ENCODE data around the gene CRYGC. TPM values are rescaled to one million over a fixed set of nuclear protein-coding genes. Genes with fewer than 3 reads are reported as not detected.
A peak's percentile ranks its signal among the peaks of the same experiment; 100 is the strongest.

CRYGC gene
- total and polyA plus RNA-seq, 2 experiments from 2014 or later: 1.3 TPM; not detected in 1

DNA sequence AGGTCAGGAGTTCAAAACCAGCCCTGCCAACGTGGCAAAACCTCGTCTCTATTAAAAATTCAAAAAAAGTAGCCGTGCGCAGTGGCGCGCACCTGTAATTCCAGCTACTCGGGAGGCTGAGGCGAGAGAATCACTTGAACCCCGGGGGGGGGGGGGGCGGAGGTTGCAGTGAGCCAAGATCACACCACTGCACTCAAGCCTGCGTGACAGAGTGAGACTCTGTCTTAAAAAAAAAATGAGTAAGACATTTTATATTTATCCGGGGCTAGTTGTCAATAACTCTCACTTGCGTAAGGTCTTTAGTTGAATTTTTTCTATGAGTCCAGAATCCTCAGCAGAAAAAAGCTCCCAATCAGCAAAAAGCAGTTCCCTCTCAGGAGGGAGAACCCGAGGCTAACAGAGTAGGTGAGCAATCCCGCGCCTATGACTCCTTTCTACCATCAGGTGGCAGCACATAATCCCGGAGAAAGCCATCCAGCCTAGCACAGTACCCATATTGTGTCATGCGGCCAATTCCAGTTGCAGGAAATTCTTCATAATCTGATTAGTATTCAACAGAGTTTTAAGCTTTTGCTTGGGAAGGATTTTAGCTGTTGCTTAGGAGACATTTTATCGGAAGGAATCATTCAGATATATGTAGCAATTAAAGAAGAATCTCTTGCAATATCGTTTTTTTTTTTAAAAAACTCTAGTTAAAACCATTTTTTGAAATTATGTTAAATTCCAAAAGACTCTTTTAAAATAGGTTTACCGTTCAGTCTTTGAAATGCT lies 45.6 kb upstream of the CRYGC start:
- H3K36me3 ChIP-seq (replicated peaks; ENCODE audit: insufficient read depth, low read depth): no peaks in the 10 kb centered on the region
- H3K9me3 ChIP-seq (ENCODE audit: low read depth): no peaks in the 10 kb centered on the region
- no peak overlapping the region for H3K27ac ChIP-seq
- no peak overlapping the region for H3K4me2 ChIP-seq
- H3K9me2 ChIP-seq (replicated peaks; ENCODE audit: insufficient read depth): no peaks in the 10 kb centered on the region
- H3K79me2 ChIP-seq: no peaks in the 10 kb centered on the region
- no peaks in the 10 kb centered on the region for H3K27me3 ChIP-seq
- peak; percentile 91 for DNase-seq (ENCODE audit: low spot score)
- TF ChIP-seq, protein P1, sequence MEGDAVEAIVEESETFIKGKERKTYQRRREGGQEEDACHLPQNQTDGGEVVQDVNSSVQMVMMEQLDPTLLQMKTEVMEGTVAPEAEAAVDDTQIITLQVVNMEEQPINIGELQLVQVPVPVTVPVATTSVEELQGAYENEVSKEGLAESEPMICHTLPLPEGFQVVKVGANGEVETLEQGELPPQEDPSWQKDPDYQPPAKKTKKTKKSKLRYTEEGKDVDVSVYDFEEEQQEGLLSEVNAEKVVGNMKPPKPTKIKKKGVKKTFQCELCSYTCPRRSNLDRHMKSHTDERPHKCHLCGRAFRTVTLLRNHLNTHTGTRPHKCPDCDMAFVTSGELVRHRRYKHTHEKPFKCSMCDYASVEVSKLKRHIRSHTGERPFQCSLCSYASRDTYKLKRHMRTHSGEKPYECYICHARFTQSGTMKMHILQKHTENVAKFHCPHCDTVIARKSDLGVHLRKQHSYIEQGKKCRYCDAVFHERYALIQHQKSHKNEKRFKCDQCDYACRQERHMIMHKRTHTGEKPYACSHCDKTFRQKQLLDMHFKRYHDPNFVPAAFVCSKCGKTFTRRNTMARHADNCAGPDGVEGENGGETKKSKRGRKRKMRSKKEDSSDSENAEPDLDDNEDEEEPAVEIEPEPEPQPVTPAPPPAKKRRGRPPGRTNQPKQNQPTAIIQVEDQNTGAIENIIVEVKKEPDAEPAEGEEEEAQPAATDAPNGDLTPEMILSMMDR (IDR thresholded peaks at IDR 0.05; ENCODE audit: poor library complexity): peak; percentile 93
- no peak for TF ChIP-seq EZH2phosphoT487 (IDR thresholded peaks at IDR 0.05; ENCODE audit: low read depth, severe bottlenecking, unreplicated experiment)
- no peak overlapping the region for H2AFZ ChIP-seq
- peaks cover 2% of the 10 kb centered on the region for H3K4me1 ChIP-seq (ENCODE audit: insufficient read depth)
- H3K4me3 ChIP-seq: no peak overlapping the region
- no peaks in the 10 kb centered on the region for H4K20me1 ChIP-seq (ENCODE audit: insufficient read depth, poor library complexity, severe bottlenecking)
- WGBS (ENCODE audit: low lambda C conversion rate, missing lambda C conversion rate): 52% methylated on average over 20 of the region's 21 CpGs

DNA sequence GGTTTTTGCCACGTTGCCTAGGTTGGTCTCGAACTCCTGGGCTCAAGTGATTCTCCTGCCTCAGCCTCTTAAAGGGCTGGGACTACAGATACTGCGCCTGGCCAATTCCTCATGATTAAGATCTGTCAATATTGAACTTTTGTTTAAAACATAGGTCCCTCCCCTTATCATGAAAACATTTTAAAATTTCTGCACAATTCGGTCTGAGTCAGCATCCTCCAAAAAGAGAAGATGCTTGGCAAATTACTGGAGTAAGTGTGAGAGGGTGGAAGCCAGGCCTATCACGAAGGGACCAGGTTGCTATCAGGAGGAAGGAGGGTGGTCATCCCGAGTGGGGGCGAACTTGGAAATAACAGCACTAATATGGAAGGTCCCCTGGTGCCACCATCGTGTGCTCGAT lies 44.5 kb upstream of the CRYGC start:
- Histone ChIP-seq H3K79me2 (no peaks in the 10 kb centered on the region), H3K9me3 (ENCODE audit: low read depth) (no peaks in the 10 kb centered on the region), H3K4me3 (no peak overlapping the region), H3K36me3 (replicated peaks; ENCODE audit: insufficient read depth, low read depth) (no peaks in the 10 kb centered on the region), H4K20me1 (ENCODE audit: insufficient read depth, poor library complexity, severe bottlenecking) (no peaks in the 10 kb centered on the region), H3K9me2 (replicated peaks; ENCODE audit: insufficient read depth) (no peaks in the 10 kb centered on the region), H3K4me2 (no peak overlapping the region), H3K27me3 (no peaks in the 10 kb centered on the region), H2AFZ (no peak overlapping the region), H3K27ac (no peak overlapping the region), H3K4me1 (ENCODE audit: insufficient read depth) (no peaks in the 10 kb centered on the region)
- TF ChIP-seq, protein P1 (IDR thresholded peaks at IDR 0.05; ENCODE audit: poor library complexity): no peak
- TF ChIP-seq EZH2 (IDR thresholded peaks at IDR 0.05; ENCODE audit: borderline replicate concordance): no peak
- no peak for TF ChIP-seq EZH2phosphoT487 (IDR thresholded peaks at IDR 0.05; ENCODE audit: low read depth, severe bottlenecking, unreplicated experiment)
- 92% methylated on average over 9 of the region's 9 CpGs for WGBS (ENCODE audit: low lambda C conversion rate, missing lambda C conversion rate)
- DNase-seq (ENCODE audit: low spot score): no peak

DNA sequence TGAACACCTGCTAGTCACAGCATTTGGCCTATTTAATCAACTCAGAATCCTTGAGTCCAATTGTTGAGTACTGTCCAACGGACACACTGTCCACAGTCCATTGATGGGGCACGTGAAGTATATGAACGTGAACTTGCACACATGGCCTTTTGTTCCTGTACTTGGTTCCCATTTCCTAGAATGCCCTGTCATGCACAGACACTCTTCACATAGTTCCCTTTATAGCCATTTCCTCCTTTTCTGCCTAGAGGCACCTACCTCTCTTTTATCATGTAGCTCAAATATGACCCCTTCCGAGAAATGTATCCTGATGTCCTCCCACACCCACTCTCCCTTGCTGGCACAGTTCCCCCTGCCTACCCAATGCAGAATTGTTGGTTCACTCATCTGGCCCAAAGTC lies 42.5 kb upstream of the CRYGC start:
- Histone ChIP-seq H3K27me3 (no peaks in the 10 kb centered on the region), H2AFZ (no peak overlapping the region)
- TF ChIP-seq, protein P1 (IDR thresholded peaks at IDR 0.05; ENCODE audit: poor library complexity): no peak
- TF ChIP-seq EZH2 (IDR thresholded peaks at IDR 0.05; ENCODE audit: borderline replicate concordance) (no peak), EZH2phosphoT487 (IDR thresholded peaks at IDR 0.05; ENCODE audit: low read depth, severe bottlenecking, unreplicated experiment) (no peak)

More for the DNA sequence above, 42.5 kb upstream of the CRYGC start:
- WGBS (ENCODE audit: low lambda C conversion rate, missing lambda C conversion rate): 83% methylated on average over 4 of the region's 4 CpGs
- H3K79me2 ChIP-seq: no peaks in the 10 kb centered on the region
- no peaks in the 10 kb centered on the region for H3K4me1 ChIP-seq (ENCODE audit: insufficient read depth)
- H3K36me3 ChIP-seq (replicated peaks; ENCODE audit: insufficient read depth, low read depth): no peaks in the 10 kb centered on the region
- H3K9me3 ChIP-seq (ENCODE audit: low read depth): no peaks in the 10 kb centered on the region
- no peak for DNase-seq (ENCODE audit: low spot score)
- H4K20me1 ChIP-seq (ENCODE audit: insufficient read depth, poor library complexity, severe bottlenecking): no peaks in the 10 kb centered on the region
- no peaks in the 10 kb centered on the region for H3K9me2 ChIP-seq (replicated peaks; ENCODE audit: insufficient read depth)
- no peak overlapping the region for H3K4me2 ChIP-seq
- no peak overlapping the region for H3K27ac ChIP-seq
- H3K4me3 ChIP-seq: no peak overlapping the region
